GM06990 (cell line): Measurements from ENCODE around the gene NRN1L.

Source experiments
- DNase-seq: peaks from one replicate; pipeline ENCODE4 v3.0.0-alpha.2; 2011; ENCODE audit not compliant: insufficient read length; ENCODE audit errors: extremely low read depth
- H3K27me3 ChIP-seq: replicated peaks from 2 replicates; pipeline ENCODE4 v1.6.0; 2011; ENCODE audit warnings: low read length; ENCODE audit not compliant: control insufficient read depth, insufficient read depth
- H3K36me3 ChIP-seq: 2 replicates; pipeline ENCODE4 v1.5.1; 2011; ENCODE audit warnings: low read length; ENCODE audit not compliant: control insufficient read depth, insufficient read depth
- H3K4me3 ChIP-seq: replicated peaks from 2 replicates; pipeline ENCODE4 v1.5.1; 2011; ENCODE audit warnings: low read depth, mild to moderate bottlenecking, control low read depth, low read length
- CTCF ChIP-seq: IDR thresholded peaks from 2 replicates; pipeline ENCODE4 v1.5.1; 2011; ENCODE audit warnings: low read length, control low read depth, mild to moderate bottlenecking, inconsistent platforms; ENCODE audit not compliant: insufficient read depth, poor library complexity, severe bottlenecking

The NRN1L gene

GRCh38 chr16:67915831-67916723 lies 31.4 kb downstream of the NRN1L start:
- no peaks in the 10 kb centered on the region for H3K27me3 ChIP-seq
- DNase-seq, result no peak
- H3K4me3 ChIP-seq, result no peak overlapping the region
- no peak for TF ChIP-seq CTCF
- peaks cover 19% of the 10 kb centered on the region for H3K36me3 ChIP-seq

GRCh38 chr16:67917140-67917851 lies 32.6 kb downstream of the NRN1L start:
- no peak for DNase-seq
- no peak overlapping the region for H3K4me3 ChIP-seq
- H3K36me3 ChIP-seq, result peaks cover 19% of the 10 kb centered on the region
- no peak for TF ChIP-seq CTCF
- H3K27me3 ChIP-seq, result no peaks in the 10 kb centered on the region

- no peak overlapping the region for H3K4me3 ChIP-seq
- DNase-seq, result no peak
- no peaks in the 10 kb centered on the region for H3K27me3 ChIP-seq
- TF ChIP-seq CTCF, result no peak
- peaks cover 19% of the 10 kb centered on the region for H3K36me3 ChIP-seq
Observed at GRCh38 chr16:67917852-67918236, 33.2 kb downstream of the NRN1L start.

GRCh38 chr16:67919622-67920221 lies 35.0 kb downstream of the NRN1L start:
- no peak for DNase-seq

GRCh38 chr16:67922221-67922620 lies 37.5 kb downstream of the NRN1L start:
- H3K36me3 ChIP-seq, result peaks cover 13% of the 10 kb centered on the region
- no peak for DNase-seq
- TF ChIP-seq CTCF, result no peak
- H3K4me3 ChIP-seq, result no peak overlapping the region
- H3K27me3 ChIP-seq, result no peaks in the 10 kb centered on the region

More at GRCh38 chr16:67919622-67920221, 35.0 kb downstream of the NRN1L start:
- H3K27me3 ChIP-seq, result no peaks in the 10 kb centered on the region
- TF ChIP-seq CTCF, result no peak
- H3K4me3 ChIP-seq, result no peak overlapping the region
- H3K36me3 ChIP-seq, result peaks cover 21% of the 10 kb centered on the region
